Measurements from ENCODE around the gene FBXL13.

FBXL13 gene

DNA sequence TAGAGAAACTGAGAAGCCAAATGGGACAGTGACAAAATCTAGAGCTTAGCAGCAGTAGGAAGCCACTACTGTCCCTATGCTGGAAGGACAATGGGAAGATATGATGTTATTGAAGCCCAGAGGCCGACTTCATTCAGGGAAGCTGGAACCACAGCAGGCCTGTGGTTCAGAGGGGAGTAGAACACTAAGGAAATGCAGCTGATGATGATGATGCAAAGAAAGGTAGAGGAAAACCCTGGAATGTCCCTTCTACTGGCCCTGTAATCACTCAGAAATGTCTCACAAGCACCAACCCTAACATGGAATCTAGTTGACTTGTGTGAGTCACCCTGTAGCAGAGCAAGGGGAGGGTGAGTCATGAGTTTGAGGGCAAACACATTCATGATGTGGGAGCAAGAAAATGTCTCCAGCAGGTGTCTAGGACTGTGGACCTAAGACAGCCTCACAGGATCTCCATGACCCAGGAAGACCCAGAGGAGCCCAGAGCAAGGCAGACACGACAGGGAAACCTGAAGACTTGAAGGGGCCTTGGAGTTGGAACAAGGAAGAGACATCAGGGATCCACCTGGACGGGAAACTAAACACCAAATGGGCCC is 198.8 kb downstream of the FBXL13 start:
- TF ChIP-seq, protein P1, sequence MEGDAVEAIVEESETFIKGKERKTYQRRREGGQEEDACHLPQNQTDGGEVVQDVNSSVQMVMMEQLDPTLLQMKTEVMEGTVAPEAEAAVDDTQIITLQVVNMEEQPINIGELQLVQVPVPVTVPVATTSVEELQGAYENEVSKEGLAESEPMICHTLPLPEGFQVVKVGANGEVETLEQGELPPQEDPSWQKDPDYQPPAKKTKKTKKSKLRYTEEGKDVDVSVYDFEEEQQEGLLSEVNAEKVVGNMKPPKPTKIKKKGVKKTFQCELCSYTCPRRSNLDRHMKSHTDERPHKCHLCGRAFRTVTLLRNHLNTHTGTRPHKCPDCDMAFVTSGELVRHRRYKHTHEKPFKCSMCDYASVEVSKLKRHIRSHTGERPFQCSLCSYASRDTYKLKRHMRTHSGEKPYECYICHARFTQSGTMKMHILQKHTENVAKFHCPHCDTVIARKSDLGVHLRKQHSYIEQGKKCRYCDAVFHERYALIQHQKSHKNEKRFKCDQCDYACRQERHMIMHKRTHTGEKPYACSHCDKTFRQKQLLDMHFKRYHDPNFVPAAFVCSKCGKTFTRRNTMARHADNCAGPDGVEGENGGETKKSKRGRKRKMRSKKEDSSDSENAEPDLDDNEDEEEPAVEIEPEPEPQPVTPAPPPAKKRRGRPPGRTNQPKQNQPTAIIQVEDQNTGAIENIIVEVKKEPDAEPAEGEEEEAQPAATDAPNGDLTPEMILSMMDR (IDR thresholded peaks at IDR 0.05; ENCODE audit: low read depth, low read length): no peak
- no peaks in the 10 kb centered on the region for H3K9me3 ChIP-seq (ENCODE audit: severe bottlenecking)
- no peaks in the 10 kb centered on the region for H3K36me3 ChIP-seq
- H3K27ac ChIP-seq: no peak overlapping the region
- H3K4me3 ChIP-seq (ENCODE audit: low read depth, low read length): no peak overlapping the region
- DNase-seq: no peak
- H3K27me3 ChIP-seq (ENCODE audit: insufficient read depth, low read depth, severe bottlenecking): no peaks in the 10 kb centered on the region

DNA sequence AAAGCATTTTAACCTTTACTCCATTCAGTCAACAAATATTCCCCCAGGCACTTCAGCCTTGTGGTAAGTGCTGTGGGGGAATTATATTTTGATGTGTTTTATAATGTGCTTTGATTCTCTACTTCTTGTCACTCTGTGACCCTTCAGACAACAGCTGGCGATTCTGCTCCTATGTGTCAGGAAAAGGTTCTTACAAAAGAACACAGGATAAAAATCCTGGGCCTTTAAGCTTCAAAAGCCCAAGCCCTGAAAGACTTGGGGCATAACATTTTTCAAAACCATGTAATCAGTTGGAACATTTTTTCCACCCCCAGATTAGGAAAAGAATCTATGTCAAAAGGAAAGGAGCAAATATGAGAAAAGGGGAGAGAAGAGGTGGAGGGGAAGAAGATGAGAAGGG is 199.6 kb downstream of the FBXL13 start:
- Histone ChIP-seq H3K27me3 (ENCODE audit: insufficient read depth, low read depth, severe bottlenecking) (no peaks in the 10 kb centered on the region), H3K9me3 (ENCODE audit: severe bottlenecking) (no peaks in the 10 kb centered on the region), H3K4me3 (ENCODE audit: low read depth, low read length) (no peak overlapping the region), H3K27ac (no peak overlapping the region), H3K36me3 (no peaks in the 10 kb centered on the region)
- DNase-seq: no peak
- TF ChIP-seq, protein P1 (IDR thresholded peaks at IDR 0.05; ENCODE audit: low read depth, low read length): no peak

DNA sequence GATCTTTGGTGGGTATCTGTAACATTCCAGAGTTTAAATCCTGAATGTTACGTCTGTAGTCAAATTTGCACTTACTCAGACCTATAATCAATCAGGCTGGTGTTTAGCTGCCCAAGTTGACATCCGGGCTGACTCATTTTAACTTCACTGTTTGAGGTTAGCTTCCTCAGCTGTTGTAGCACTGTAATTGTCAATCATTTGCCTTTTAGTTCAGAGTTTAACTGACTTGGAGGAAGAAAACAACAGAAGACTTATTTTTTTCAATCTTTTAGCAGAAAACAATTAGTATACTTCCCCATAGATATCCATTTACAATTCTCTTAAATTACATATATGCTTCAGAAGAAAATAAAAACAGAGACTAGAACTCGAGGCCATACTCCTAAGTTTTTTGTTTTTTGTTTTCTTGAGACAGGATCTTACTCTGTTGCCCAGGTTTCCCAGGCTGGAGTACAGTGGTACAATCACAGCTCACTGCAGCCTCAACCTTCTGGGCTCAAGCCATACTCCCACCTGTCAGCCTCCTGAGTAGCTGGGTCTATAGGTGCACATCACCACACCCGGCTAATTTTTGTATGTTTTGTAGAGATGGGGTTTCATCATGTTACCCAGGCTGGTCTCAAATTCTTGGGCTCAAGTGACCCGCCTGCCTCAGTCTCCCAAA is 200.3 kb downstream of the FBXL13 start:
- Histone ChIP-seq H3K9me3 (ENCODE audit: severe bottlenecking) (no peaks in the 10 kb centered on the region), H3K36me3 (no peaks in the 10 kb centered on the region), H3K27me3 (ENCODE audit: insufficient read depth, low read depth, severe bottlenecking) (no peaks in the 10 kb centered on the region), H3K4me3 (ENCODE audit: low read depth, low read length) (no peak overlapping the region), H3K27ac (no peak overlapping the region)
- no peak for DNase-seq
- TF ChIP-seq, protein P1 (IDR thresholded peaks at IDR 0.05; ENCODE audit: low read depth, low read length): no peak

DNA sequence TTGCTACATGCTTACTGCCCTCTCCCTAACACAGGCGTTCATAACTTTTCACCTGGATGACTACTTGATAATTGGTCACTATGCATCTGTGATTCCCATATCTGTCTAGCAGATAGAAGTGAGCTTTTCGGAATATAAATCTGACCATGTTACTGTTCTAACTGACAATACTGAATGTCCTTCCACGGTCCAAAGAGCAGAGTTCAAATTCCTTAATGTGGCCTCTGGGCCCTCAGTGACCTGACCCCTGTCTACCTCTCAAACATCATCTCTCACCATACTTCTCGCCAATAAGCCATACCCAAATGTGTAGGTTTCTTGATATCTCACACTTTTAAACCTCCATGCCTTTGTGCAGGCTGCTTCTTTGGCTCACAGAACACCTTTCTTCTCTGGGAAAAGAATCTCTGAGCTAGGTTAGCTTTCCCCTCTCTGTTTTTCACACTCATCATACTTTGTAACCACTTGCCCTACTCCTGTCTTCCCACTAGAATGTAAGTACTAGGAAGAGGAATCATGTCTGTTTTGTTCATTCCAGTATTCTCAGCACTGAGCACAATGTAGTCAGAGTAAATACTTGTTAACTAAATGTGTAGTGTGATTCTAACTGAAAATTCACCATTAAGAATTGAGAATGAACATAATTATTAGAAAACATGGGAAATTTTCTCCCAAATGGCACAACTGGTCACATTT is 201.0 kb downstream of the FBXL13 start:
- DNase-seq: no peak
- H3K36me3 ChIP-seq: no peaks in the 10 kb centered on the region
- no peaks in the 10 kb centered on the region for H3K27me3 ChIP-seq (ENCODE audit: insufficient read depth, low read depth, severe bottlenecking)
- H3K27ac ChIP-seq: no peak overlapping the region
- TF ChIP-seq, protein P1 (IDR thresholded peaks at IDR 0.05; ENCODE audit: low read depth, low read length): no peak
- H3K4me3 ChIP-seq (ENCODE audit: low read depth, low read length): no peak overlapping the region
- H3K9me3 ChIP-seq (ENCODE audit: severe bottlenecking): no peaks in the 10 kb centered on the region

DNA sequence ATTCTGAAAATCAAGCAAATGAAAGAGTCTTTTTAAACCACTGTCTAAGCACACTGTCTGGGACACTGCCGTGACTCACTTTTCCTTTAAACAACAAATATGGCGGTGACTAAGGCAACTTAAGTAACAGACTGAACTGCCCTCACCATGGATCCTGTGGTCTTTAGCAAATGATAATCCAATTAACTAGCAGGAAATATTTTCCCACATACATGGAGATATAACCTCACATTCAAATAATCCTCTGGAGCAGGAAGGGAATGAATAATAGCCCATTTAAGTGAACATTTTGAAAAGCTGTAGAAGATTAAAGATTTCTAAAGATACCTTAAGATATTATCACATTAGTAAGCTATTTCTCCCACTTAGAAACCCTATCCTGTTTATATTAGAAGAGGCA is 202.1 kb downstream of the FBXL13 start:
- TF ChIP-seq, protein P1 (IDR thresholded peaks at IDR 0.05; ENCODE audit: low read depth, low read length): no peak
- no peak overlapping the region for H3K27ac ChIP-seq
- no peaks in the 10 kb centered on the region for H3K27me3 ChIP-seq (ENCODE audit: insufficient read depth, low read depth, severe bottlenecking)
- no peak overlapping the region for H3K4me3 ChIP-seq (ENCODE audit: low read depth, low read length)
- no peaks in the 10 kb centered on the region for H3K9me3 ChIP-seq (ENCODE audit: severe bottlenecking)
- no peak for DNase-seq
- H3K36me3 ChIP-seq: no peaks in the 10 kb centered on the region
